ENCODE data around the gene MS4A18. TPM values are rescaled to one million over a fixed set of nuclear protein-coding genes. Genes with fewer than 3 reads are reported as not detected.
"Not testable (repeated sequence)": the region's sequence is repeated elsewhere in the genome, so short reads cannot be mapped to it uniquely, and the experiment has no call there.

The MS4A18 gene
- total and polyA plus RNA-seq, 5 donors = not detected

DNA sequence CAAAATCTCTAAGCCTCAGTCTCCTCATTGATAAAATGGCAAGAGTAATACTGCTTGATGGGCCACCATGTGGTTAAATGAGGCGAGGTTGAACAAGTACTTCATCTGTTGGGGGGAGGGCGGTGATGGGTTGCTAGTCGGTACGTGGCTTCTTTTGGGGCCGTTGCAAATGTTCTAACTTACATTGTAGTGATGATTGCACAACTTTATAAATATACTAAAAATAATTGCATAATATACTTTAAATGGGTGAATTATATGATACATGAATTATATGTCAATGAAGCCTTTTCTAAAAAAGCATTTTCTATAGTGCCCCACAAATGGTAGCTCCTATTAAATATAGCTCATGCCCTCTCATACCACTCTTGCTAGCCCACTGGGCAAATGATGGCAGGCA, 18.6 kb upstream of the MS4A18 start:
- H3K4me1 ChIP-seq (ENCODE audit: control insufficient read depth, insufficient read depth, low read length) = no peaks in the 10 kb centered on the region
- intact Hi-C loops (cut with DNase I) = no loop called here
- H3K27me3 ChIP-seq (ENCODE audit: control insufficient read depth, insufficient read depth) = no peaks in the 10 kb centered on the region
- H3K9me3 ChIP-seq (ENCODE audit: control insufficient read depth, low read length) = no peaks in the 10 kb centered on the region
- no peak overlapping the region for H3K4me3 ChIP-seq (ENCODE audit: low read length)
- WGBS = 83% methylated on average over 5 of the region's 5 CpGs
- ATAC-seq = no peak
- no peak for DNase-seq
- no peak overlapping the region for H3K27ac ChIP-seq (ENCODE audit: low read length)

DNA sequence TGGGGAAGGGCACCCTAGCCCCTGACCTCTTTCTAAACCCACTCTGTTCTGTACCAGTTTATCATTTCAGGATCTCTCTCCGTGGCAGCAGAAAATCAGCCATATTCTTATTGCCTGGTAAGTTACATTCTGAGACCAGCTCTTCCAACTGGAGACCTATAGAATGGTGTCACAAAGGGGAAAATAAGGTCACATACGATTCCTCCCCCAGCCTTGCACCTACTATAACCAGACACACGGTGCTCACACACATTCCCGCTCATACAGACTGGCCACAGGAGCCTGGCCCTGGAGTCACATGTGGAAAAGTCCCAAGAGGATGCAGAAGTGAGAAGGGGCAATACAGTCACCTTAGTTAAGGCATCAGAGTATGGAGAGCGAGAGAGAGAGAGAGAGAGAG, 17.6 kb upstream of the MS4A18 start:
- DNase-seq (no peak), ATAC-seq (no peak)
- Histone ChIP-seq H3K27ac (ENCODE audit: low read length) (no peak overlapping the region), H3K9me3 (ENCODE audit: control insufficient read depth, low read length) (no peaks in the 10 kb centered on the region), H3K4me3 (ENCODE audit: low read length) (no peak overlapping the region), H3K27me3 (ENCODE audit: control insufficient read depth, insufficient read depth) (no peaks in the 10 kb centered on the region), H3K4me1 (ENCODE audit: control insufficient read depth, insufficient read depth, low read length) (no peaks in the 10 kb centered on the region)
- intact Hi-C loops (cut with DNase I) = no loop called here
- WGBS = 66% methylated on average over 5 of the region's 5 CpGs

DNA sequence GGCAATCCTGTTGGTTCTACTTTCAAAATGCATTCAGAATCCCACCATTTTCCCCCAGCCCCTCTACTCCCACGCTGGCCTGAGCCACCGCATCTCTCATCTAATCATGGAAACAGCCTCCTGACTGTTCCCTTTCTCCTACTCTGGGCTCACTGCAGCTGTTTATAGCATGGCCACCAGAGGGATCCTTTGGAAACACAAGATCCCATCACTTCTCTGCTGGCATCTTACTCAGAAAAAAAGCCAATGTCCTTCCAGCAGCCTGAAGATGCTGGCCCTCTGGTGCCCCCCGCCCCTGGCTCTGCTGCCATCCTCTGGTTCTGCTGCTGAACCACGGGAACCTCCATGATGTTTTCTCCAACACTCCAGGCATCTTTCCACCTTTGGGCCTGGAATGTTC, 14.0 kb upstream of the MS4A18 start:
- H3K27me3 ChIP-seq (ENCODE audit: control insufficient read depth, insufficient read depth) = no peaks in the 10 kb centered on the region
- H3K9me3 ChIP-seq (ENCODE audit: control insufficient read depth, low read length) = no peaks in the 10 kb centered on the region
- no peak for ATAC-seq
- intact Hi-C loops (cut with DNase I) = no loop called here
- no peaks in the 10 kb centered on the region for H3K4me1 ChIP-seq (ENCODE audit: control insufficient read depth, insufficient read depth, low read length)
- DNase-seq = no peak
- H3K4me3 ChIP-seq (ENCODE audit: low read length) = no peak overlapping the region
- 69% methylated on average over 4 of the region's 4 CpGs for WGBS
- H3K27ac ChIP-seq (ENCODE audit: low read length) = no peak overlapping the region

DNA sequence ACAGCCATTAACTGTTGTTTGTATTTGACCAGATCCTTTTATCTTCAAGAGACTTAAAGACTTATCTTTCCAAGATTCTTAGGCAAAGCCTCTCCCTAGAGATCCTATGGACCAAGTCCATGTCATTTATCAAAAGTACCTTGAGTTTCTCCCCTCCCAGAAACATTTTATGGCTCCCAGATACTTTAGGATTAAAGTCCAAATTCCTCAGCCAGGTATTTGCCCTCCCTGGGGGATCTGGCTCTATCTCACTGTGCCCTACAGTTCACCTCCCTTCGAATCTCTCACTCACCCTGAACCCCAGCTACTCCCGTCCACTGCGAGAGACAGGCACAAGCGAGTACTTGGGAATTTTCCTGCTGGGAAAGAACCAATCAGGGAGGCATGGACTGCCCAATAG, 13.2 kb upstream of the MS4A18 start:
- WGBS = 74% methylated on average over 4 of the region's 4 CpGs
- intact Hi-C loops (cut with DNase I) = no loop called here
- no peak overlapping the region for H3K4me3 ChIP-seq (ENCODE audit: low read length)
- ATAC-seq = no peak
- H3K27me3 ChIP-seq (ENCODE audit: control insufficient read depth, insufficient read depth) = no peaks in the 10 kb centered on the region
- H3K9me3 ChIP-seq (ENCODE audit: control insufficient read depth, low read length) = no peaks in the 10 kb centered on the region
- H3K27ac ChIP-seq (ENCODE audit: low read length) = no peak overlapping the region
- DNase-seq = no peak
- H3K4me1 ChIP-seq (ENCODE audit: control insufficient read depth, insufficient read depth, low read length) = no peaks in the 10 kb centered on the region

DNA sequence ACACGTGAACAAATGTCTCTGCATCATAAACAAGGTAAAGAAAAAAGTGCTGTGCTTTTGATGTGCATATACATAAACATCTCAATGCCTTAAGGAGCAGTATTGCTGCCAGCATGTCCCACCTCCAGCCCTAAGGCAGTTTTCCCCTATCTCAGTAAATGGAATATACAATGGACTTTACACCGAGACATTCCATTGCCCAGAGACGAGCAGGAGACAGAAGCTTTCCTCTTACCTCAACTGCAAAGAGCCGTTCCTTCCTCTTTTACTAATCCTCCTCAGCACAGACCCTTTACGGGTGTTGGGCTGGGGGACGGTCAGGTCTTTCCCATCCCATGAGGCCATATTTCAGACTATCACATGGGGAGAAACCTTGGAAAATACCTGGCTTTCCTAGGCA, 11.1 kb upstream of the MS4A18 start:
- H3K27ac ChIP-seq (ENCODE audit: low read length); DNase-seq; intact Hi-C loops (cut with DNase I); H3K27me3 ChIP-seq (ENCODE audit: control insufficient read depth, insufficient read depth); H3K4me1 ChIP-seq (ENCODE audit: control insufficient read depth, insufficient read depth, low read length); H3K4me3 ChIP-seq (ENCODE audit: low read length); ATAC-seq; H3K9me3 ChIP-seq (ENCODE audit: control insufficient read depth, low read length): not testable (repeated sequence)
- WGBS = 75% methylated on average over 6 of the region's 6 CpGs

DNA sequence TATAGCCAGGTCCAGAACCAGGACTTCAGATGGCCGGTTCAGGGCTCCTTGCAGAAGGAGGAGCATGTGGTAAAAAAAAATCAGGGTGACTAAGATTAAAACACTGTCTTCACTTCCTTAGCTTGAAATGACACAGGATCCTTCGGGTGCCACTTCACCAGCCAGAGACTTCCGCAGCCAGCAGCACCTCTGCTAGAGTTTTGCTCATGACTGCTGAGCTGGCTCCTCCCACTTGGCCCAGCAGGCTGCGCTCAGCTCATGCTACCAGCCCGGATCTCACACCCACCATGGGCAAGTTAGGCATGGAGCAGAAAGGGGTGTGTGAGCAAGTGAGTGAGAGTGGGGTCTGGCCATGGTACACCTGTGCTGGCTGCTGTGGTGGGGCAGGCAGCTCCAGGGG, 6.6 kb upstream of the MS4A18 start:
- ATAC-seq = no peak
- no peaks in the 10 kb centered on the region for H3K4me1 ChIP-seq (ENCODE audit: control insufficient read depth, insufficient read depth, low read length)
- intact Hi-C loops (cut with DNase I) = no loop called here
- no peaks in the 10 kb centered on the region for H3K27me3 ChIP-seq (ENCODE audit: control insufficient read depth, insufficient read depth)
- H3K27ac ChIP-seq (ENCODE audit: low read length) = no peak overlapping the region
- WGBS = 83% methylated on average over 5 of the region's 5 CpGs
- DNase-seq = no peak
- no peaks in the 10 kb centered on the region for H3K9me3 ChIP-seq (ENCODE audit: control insufficient read depth, low read length)
- H3K4me3 ChIP-seq (ENCODE audit: low read length) = no peak overlapping the region

DNA sequence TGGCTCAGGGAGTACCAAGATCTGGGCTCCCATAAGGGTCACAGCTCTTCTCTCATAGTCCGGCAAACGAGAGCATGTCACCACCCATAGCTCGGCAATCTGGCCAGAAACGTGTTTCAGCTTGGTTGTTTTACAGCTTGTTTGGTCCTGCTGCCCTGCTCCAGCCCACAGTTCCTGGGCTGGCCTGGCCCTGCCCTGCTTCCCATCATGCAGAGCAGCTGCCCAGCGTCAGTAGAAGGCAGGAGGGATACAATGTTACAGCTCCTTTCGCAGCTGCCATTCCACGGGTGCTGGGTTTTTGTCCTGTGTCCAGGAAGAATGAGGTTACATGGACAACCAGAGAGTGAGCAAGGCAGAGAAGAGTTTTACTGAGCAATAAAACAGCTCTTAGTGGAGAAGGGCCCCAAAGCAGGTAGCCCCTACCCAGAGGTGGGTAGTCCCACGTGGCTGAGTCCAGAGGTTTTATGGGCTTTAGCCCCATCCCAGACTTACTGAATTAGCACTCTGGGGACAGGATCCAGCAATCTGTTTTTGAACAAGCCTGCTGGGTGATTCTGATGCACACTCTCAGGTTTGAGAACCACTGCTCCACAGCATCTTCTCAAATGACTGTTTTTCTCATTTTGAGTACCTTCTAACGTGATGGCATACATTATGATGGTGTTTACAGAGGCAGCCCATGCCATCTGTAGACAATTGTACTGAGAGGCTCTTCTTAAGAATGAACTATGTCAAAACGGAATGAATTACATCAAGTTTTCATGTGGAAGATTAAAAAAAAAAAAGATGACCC, 5.8 kb upstream of the MS4A18 start:
- H3K27me3 ChIP-seq (ENCODE audit: control insufficient read depth, insufficient read depth) = no peaks in the 10 kb centered on the region
- no peaks in the 10 kb centered on the region for H3K4me1 ChIP-seq (ENCODE audit: control insufficient read depth, insufficient read depth, low read length)
- ATAC-seq = no peak
- no peak overlapping the region for H3K4me3 ChIP-seq (ENCODE audit: low read length)
- WGBS = 80% methylated on average over 10 of the region's 10 CpGs
- H3K27ac ChIP-seq (ENCODE audit: low read length) = no peak overlapping the region
- no peaks in the 10 kb centered on the region for H3K9me3 ChIP-seq (ENCODE audit: control insufficient read depth, low read length)
- no peak for DNase-seq
- intact Hi-C loops (cut with DNase I) = no loop called here

DNA sequence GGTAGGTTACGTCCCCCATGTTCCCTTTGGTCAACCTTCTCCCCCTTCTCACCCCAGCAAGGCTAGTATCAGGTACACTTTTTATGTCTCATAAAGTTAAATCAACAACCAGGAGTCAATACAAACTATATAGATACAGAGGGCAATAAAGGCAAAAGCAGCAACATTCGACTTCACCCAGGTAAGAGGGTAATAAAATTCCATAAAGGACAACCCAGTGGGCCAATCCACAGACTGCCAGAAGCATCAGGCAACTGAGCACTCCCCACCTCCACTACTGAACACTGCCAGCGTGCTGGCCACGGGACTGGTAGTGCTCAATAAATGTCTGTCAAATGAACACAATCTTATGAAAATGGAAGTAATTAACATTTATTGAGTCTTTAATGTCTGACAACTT, 5.1 kb upstream of the MS4A18 start:
- Histone ChIP-seq H3K4me3 (ENCODE audit: low read length) (no peak overlapping the region), H3K9me3 (ENCODE audit: control insufficient read depth, low read length) (no peaks in the 10 kb centered on the region), H3K4me1 (ENCODE audit: control insufficient read depth, insufficient read depth, low read length) (no peaks in the 10 kb centered on the region), H3K27ac (ENCODE audit: low read length) (no peak overlapping the region), H3K27me3 (ENCODE audit: control insufficient read depth, insufficient read depth) (no peaks in the 10 kb centered on the region)
- intact Hi-C loops (cut with DNase I) = no loop called here
- WGBS = 81% methylated on average over 4 of the region's 4 CpGs
- no peak for ATAC-seq
- no peak for DNase-seq

DNA sequence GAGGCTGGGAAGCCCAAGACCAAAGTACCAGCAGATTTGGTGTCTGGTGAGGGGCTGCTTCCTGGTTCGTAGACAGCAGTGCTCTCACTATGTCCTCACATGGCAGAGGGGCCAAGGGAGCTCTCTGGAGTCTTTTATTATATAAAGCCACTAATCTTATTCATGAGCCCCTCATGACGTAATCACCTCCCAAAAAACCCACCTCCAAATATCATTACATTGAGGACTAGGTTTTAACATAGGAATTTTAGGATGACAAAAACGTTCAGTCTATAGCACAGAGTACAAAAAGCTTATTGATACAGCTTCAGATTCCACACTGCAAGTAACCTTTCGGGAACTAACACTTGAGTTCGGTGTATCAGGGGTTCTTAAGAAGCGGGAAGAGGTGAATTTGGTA, 4.1 kb upstream of the MS4A18 start:
- no peak overlapping the region for H3K4me3 ChIP-seq (ENCODE audit: low read length)
- intact Hi-C loops (cut with DNase I) = no loop called here
- H3K27me3 ChIP-seq (ENCODE audit: control insufficient read depth, insufficient read depth) = no peaks in the 10 kb centered on the region
- 77% methylated on average over 6 of the region's 6 CpGs for WGBS
- H3K4me1 ChIP-seq (ENCODE audit: control insufficient read depth, insufficient read depth, low read length) = no peaks in the 10 kb centered on the region
- DNase-seq (no peak), ATAC-seq (no peak)
- no peaks in the 10 kb centered on the region for H3K9me3 ChIP-seq (ENCODE audit: control insufficient read depth, low read length)
- no peak overlapping the region for H3K27ac ChIP-seq (ENCODE audit: low read length)

DNA sequence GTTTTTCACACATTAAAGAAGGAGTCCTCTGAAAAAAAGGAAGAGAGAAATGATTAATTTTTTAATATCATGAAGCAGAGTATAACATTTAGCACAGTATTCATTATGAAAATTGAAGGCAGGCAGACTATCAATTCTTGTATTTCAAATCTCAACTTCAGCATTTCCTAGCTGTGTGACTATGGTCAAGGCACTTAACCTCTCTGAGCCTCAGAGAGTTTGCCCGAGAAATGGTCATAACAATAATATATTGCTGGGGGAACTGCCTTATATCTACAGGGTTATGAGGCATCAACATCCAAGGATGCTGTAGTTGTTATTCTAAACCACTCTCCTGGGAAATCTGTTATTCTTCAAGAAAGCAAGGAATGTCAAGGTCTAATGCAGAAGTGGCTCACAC, 1.1 kb downstream of the MS4A18 start:
- DNase-seq = no peak
- 88% methylated on average over 1 of the region's 1 CpG for WGBS
- Histone ChIP-seq H3K27ac (ENCODE audit: low read length) (no peak overlapping the region), H3K27me3 (ENCODE audit: control insufficient read depth, insufficient read depth) (no peaks in the 10 kb centered on the region), H3K4me1 (ENCODE audit: control insufficient read depth, insufficient read depth, low read length) (no peaks in the 10 kb centered on the region), H3K4me3 (ENCODE audit: low read length) (no peak overlapping the region), H3K9me3 (ENCODE audit: control insufficient read depth, low read length) (no peaks in the 10 kb centered on the region)
- no peak for ATAC-seq
- intact Hi-C loops (cut with DNase I) = no loop called here

DNA sequence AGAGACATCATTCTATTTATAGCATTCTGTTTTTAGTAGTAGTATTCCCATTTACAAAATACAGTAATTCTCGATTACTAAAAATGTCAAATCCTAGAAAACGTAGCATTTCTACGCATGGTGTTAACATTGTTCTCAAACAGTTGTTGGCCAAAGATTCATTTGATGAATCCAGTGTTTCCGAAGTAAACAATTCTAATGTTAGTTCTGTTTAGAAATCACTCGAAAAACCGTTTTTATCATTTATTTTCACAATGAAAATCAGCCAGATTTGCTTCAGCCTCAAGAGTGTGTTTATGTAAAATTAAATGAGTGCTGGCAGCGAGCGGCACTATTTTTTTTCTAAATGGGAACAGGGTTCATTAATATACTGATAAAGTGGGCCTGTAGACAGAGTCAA, 7.1 kb downstream of the MS4A18 start:
- H3K9me3 ChIP-seq (ENCODE audit: control insufficient read depth, low read length) = no peaks in the 10 kb centered on the region

DNA sequence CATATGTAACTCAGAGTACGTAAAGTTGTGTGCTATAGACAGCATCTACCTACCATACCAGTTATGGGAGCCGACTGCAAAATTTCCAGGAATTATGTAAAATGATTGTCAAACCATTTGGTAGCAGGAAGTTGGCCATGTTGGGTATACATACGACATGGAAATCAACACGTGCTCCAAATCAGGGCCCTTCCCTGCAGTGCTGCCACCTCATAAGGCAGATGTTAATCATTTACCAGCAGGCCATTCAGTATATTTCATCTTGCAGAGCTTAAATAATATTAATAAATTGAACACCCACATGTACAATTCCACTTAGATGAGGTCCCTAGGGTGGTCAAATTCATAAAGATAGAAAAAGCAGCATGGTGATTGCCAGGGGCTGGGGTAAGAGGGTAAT, 9.8 kb downstream of the MS4A18 start:
- Histone ChIP-seq H3K9me3 (ENCODE audit: control insufficient read depth, low read length) (no peaks in the 10 kb centered on the region), H3K27me3 (ENCODE audit: control insufficient read depth, insufficient read depth) (no peaks in the 10 kb centered on the region), H3K4me3 (ENCODE audit: low read length) (no peak overlapping the region), H3K27ac (ENCODE audit: low read length) (no peak overlapping the region), H3K4me1 (ENCODE audit: control insufficient read depth, insufficient read depth, low read length) (no peaks in the 10 kb centered on the region)
- 89% methylated on average over 4 of the region's 4 CpGs for WGBS
- intact Hi-C loops (cut with DNase I) = no loop called here
- ATAC-seq = no peak
- DNase-seq = no peak

More for the DNA sequence above, 7.1 kb downstream of the MS4A18 start:
- H3K27me3 ChIP-seq (ENCODE audit: control insufficient read depth, insufficient read depth) = no peaks in the 10 kb centered on the region
- intact Hi-C loops (cut with DNase I) = no loop called here
- no peak overlapping the region for H3K27ac ChIP-seq (ENCODE audit: low read length)
- H3K4me1 ChIP-seq (ENCODE audit: control insufficient read depth, insufficient read depth, low read length) = no peaks in the 10 kb centered on the region
- WGBS = 59% methylated on average over 8 of the region's 8 CpGs
- DNase-seq = no peak
- H3K4me3 ChIP-seq (ENCODE audit: low read length) = no peak overlapping the region
- no peak for ATAC-seq

All from right cardiac atrium (tissue), 5 donors.